ENCODE data around the gene NRAP.

The NRAP gene

GRCh38 chr10:113686028-113686427, 22.2 kb upstream of the NRAP start:
- DNase-seq (ENCODE audit: insufficient read length, low spot score) = no peak
- peak; percentile 26 for FAIRE-seq
- TF ChIP-seq TAF1 (IDR thresholded peaks at IDR 0.05; ENCODE audit: low read depth, low read length) = no peak
- TF ChIP-seq POU2F2 (IDR thresholded peaks at IDR 0.05; ENCODE audit: low read depth, low read length) = no peak
- no peak for TF ChIP-seq POLR2A (IDR thresholded peaks at IDR 0.05; ENCODE audit: low read depth, low read length)
- no peak for TF ChIP-seq SPI1 (IDR thresholded peaks at IDR 0.05; ENCODE audit: low read depth, low read length)
- no peak for TF ChIP-seq PAX5 (IDR thresholded peaks at IDR 0.05; ENCODE audit: insufficient read depth, low read length, severe bottlenecking)
- no peak for TF ChIP-seq POLR2AphosphoS5 (IDR thresholded peaks at IDR 0.05; ENCODE audit: low read depth, low read length)

- no peak for DNase-seq (ENCODE audit: insufficient read length, low spot score)
- TF ChIP-seq POU2F2 (IDR thresholded peaks at IDR 0.05; ENCODE audit: low read depth, low read length) (no peak), TAF1 (IDR thresholded peaks at IDR 0.05; ENCODE audit: low read depth, low read length) (no peak), SPI1 (IDR thresholded peaks at IDR 0.05; ENCODE audit: low read depth, low read length) (peak; percentile 95), POLR2AphosphoS5 (IDR thresholded peaks at IDR 0.05; ENCODE audit: low read depth, low read length) (no peak)
- FAIRE-seq = no peak
Measured at GRCh38 chr10:113683300-113683699, 19.5 kb upstream of the NRAP start.

DNA sequence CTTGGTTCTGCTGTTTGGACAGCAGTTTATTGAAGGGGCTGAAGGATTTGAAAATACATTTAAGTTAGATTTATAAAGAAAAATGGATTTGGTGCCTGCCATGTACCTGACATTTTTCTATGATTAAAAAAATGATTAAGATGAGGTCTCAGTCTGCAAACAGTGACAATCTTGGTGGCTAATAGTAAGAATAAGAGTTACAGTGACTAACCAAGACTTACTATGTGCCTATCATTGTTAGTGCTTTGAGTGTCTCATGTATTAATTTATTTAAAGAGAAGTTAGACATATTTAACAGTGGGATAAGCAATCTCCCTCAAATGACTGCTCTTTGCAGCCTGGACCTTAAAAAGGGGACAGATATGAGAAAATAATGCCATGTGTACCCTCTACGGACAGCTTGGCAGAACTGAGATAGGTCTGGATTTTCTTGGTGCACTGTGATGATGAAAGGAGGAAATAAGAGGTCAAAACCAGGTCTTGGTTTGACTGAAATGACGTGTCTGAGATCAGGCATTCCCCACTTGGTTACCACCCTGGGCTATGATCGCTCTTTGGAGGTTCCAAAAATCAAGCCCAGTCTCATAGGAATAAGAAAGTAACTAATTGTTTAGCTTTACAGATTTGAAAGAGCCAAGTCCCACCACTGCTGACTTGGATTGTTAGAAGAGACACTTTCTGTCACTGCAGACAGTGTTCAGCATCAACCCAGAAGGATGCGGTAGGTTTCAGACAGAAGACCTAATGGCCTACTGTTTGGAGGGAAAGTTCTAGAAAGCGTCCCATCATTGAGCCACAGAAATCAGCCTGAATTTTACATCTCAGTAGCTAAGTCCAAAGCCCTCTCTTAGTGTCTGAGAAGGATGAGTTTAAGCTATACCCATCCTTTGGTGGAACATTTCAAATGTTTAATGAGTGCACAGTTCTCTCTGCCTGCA, 18.0 kb upstream of the NRAP start:
- peak; percentile 87 for FAIRE-seq
- TF ChIP-seq PAX5 (IDR thresholded peaks at IDR 0.05; ENCODE audit: insufficient read depth, low read length, severe bottlenecking) = no peak
- TF ChIP-seq SPI1 (IDR thresholded peaks at IDR 0.05; ENCODE audit: low read depth, low read length) = peak; percentile 40; the same call in 1 of the 2 replicates
- TF ChIP-seq TAF1 (IDR thresholded peaks at IDR 0.05; ENCODE audit: low read depth, low read length) = peak; percentile 25; the same call in 1 of the 2 replicates
- peak; percentile 73; the same call in 1 of the 2 replicates for TF ChIP-seq POU2F2 (IDR thresholded peaks at IDR 0.05; ENCODE audit: low read depth, low read length)
- TF ChIP-seq POLR2A (IDR thresholded peaks at IDR 0.05; ENCODE audit: low read depth, low read length) = peak; percentile 69; the same call in 1 of the 2 replicates
- 0 out of 2 replicates have a peak, but pooled peaks have one; percentile 24 for TF ChIP-seq POLR2AphosphoS5 (IDR thresholded peaks at IDR 0.05; ENCODE audit: low read depth, low read length)
- DNase-seq (ENCODE audit: insufficient read length, low spot score) = peak; percentile 34

DNA sequence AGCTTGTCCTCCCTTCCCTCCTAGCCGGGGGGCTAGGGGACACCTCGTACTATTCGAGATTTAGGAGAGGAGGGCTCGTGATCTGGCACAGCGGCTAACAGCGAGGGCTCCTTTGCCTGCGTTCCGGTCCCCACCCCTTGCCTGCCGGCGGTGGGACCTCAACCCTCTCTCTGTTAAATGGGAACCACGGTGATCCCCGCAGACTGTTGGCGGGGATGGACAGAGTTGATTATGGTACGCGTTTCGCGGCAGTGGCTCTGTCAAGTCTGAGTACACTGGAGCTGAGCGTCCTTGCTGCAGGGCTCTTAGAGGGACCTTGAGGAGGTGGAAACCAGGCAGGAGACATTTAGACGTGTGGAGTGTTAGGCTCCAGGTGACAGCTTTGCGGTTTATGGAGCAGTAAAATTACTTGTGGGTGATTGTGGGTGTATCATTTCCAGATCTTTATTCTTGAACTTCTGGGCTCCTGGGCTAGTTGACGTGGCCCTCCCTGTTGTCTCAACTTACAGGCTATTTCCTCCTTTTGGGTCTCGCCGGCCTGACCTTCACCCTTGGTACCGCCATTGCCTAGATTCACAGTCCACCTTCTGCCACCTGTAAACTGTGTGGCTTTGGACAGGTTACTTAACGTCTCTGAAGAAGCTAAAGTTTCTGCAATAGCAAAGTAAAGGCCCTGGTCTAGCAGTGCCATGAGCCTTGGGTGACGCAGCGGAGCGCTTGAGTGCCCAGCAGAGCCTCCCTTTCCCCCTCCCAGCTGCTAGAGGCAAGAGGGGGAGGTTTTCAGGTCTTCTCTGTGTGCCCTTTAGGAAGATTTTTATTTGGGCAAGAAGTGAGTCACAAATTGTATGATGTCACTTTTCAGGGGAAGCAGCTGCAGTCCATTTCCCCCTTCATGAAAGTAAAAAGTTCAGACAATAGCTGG, 16.6 kb upstream of the NRAP start:
- no peak for DNase-seq (ENCODE audit: insufficient read length, low spot score)
- peak; percentile 48 for TF ChIP-seq SPI1 (IDR thresholded peaks at IDR 0.05; ENCODE audit: low read depth, low read length)
- TF ChIP-seq PAX5 (IDR thresholded peaks at IDR 0.05; ENCODE audit: insufficient read depth, low read length, severe bottlenecking) = no peak
- peak; percentile 66 for FAIRE-seq

DNA sequence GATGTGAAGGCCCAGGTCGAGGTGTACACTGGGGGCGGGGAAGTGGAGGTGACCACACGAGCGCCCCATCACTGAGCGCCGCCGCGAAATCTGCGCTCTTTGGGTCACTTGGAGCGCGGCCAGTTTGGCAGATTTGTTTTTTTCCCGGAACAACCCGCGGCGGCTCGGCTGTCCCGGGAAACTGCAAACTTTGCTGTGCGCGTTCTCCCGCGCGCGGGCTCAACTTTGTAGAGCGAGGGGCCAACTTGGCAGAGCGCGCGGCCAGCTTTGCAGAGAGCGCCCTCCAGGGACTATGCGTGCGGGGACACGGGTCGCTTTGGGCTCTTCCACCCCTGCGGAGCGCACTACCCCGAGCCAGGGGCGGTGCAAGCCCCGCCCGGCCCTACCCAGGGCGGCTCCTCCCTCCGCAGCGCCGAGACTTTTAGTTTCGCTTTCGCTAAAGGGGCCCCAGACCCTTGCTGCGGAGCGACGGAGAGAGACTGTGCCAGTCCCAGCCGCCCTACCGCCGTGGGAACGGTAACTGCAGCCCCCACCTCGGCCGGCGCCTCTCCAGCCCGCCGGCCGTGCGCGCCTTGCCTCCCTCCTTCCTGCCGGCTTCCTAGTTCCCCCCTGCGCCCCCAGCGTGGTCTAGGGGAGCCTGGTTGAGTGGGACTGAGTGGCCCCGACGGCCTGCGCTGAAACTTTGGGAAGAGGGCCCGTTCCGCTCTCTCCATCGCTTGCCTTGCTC, 15.8 kb upstream of the NRAP start, which contains the start of gene CASP7:
Gene CASP7, plus strand, starts transcription at position 450 of the 727 bp plus-strand sequence. CDS start 17,582 bp downstream, outside the sequence.
- 0 out of 2 replicates have a peak, but pooled peaks have one; percentile 10 for TF ChIP-seq POU2F2 (IDR thresholded peaks at IDR 0.05; ENCODE audit: low read depth, low read length)
- TF ChIP-seq POLR2AphosphoS5 (IDR thresholded peaks at IDR 0.05; ENCODE audit: low read depth, low read length) = peak; percentile 68
- TF ChIP-seq PAX5 (IDR thresholded peaks at IDR 0.05; ENCODE audit: insufficient read depth, low read length, severe bottlenecking) = no peak
- TF ChIP-seq TAF1 (IDR thresholded peaks at IDR 0.05; ENCODE audit: low read depth, low read length) = peak; percentile 40
- no peak for TF ChIP-seq SPI1 (IDR thresholded peaks at IDR 0.05; ENCODE audit: low read depth, low read length)
- TF ChIP-seq POLR2A (IDR thresholded peaks at IDR 0.05; ENCODE audit: low read depth, low read length) = peak; percentile 69
- FAIRE-seq = peak; percentile 75
- DNase-seq (ENCODE audit: insufficient read length, low spot score) = peak; percentile 75

GRCh38 chr10:113666682-113667252, 2.9 kb upstream of the NRAP start:
- DNase-seq (ENCODE audit: insufficient read length, low spot score) (no peak), FAIRE-seq (no peak)
- TF ChIP-seq POU2F2 (IDR thresholded peaks at IDR 0.05; ENCODE audit: low read depth, low read length) = no peak
- no peak for TF ChIP-seq POLR2A (IDR thresholded peaks at IDR 0.05; ENCODE audit: low read depth, low read length)
- TF ChIP-seq PAX5 (IDR thresholded peaks at IDR 0.05; ENCODE audit: insufficient read depth, low read length, severe bottlenecking) = no peak
- TF ChIP-seq TAF1 (IDR thresholded peaks at IDR 0.05; ENCODE audit: low read depth, low read length) = no peak
- TF ChIP-seq SPI1 (IDR thresholded peaks at IDR 0.05; ENCODE audit: low read depth, low read length) = no peak
- TF ChIP-seq POLR2AphosphoS5 (IDR thresholded peaks at IDR 0.05; ENCODE audit: low read depth, low read length) = no peak

- DNase-seq (ENCODE audit: insufficient read length, low spot score) (no peak), FAIRE-seq (no peak)
- TF ChIP-seq SPI1 (IDR thresholded peaks at IDR 0.05; ENCODE audit: low read depth, low read length) (no peak), POLR2AphosphoS5 (IDR thresholded peaks at IDR 0.05; ENCODE audit: low read depth, low read length) (no peak), PAX5 (IDR thresholded peaks at IDR 0.05; ENCODE audit: insufficient read depth, low read length, severe bottlenecking) (no peak), TAF1 (IDR thresholded peaks at IDR 0.05; ENCODE audit: low read depth, low read length) (no peak)
Measured at GRCh38 chr10:113665806-113666354, 2.0 kb upstream of the NRAP start.

DNA sequence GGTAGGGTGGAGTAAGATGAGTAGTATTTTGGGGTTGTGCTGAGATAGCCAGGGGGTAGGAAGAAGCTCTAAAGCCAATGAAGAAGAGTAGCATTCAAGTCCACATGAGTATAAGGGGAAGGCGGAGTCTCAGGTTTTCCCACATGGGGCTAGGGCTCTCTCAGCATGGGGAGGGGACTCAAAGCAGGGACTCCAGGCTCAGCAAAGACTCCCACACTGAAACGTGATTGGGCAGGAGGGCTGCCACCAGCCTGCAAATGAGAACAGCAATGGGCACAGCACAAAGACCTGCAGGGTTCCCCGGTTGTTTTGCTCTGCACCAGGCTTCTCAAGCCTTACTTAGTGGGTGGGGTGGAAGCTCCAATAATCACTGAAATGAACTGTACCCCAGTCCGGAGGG, 1.5 kb upstream of the NRAP start:
- no peak for DNase-seq (ENCODE audit: insufficient read length, low spot score)
- TF ChIP-seq POLR2A (IDR thresholded peaks at IDR 0.05; ENCODE audit: low read depth, low read length) (no peak), TAF1 (IDR thresholded peaks at IDR 0.05; ENCODE audit: low read depth, low read length) (no peak), SPI1 (IDR thresholded peaks at IDR 0.05; ENCODE audit: low read depth, low read length) (no peak), POLR2AphosphoS5 (IDR thresholded peaks at IDR 0.05; ENCODE audit: low read depth, low read length) (no peak), PAX5 (IDR thresholded peaks at IDR 0.05; ENCODE audit: insufficient read depth, low read length, severe bottlenecking) (no peak), POU2F2 (IDR thresholded peaks at IDR 0.05; ENCODE audit: low read depth, low read length) (no peak)
- no peak for FAIRE-seq
